ENCODE measurements around the gene SRRM4.

The SRRM4 gene

GRCh38 chr12:119036878-119037825, 55.8 kb downstream of the SRRM4 start:
- Histone ChIP-seq H3K4me3 (ENCODE audit: severe bottlenecking) (no peak overlapping the region), H3K27me3 (ENCODE audit: insufficient read depth, poor library complexity, severe bottlenecking) (no peaks in the 10 kb centered on the region), H3K9me3 (ENCODE audit: severe bottlenecking) (peaks cover 2% of the 10 kb centered on the region), H3K36me3 (ENCODE audit: low read depth) (no peaks in the 10 kb centered on the region), H3K27ac (ENCODE audit: poor library complexity, severe bottlenecking) (no peak overlapping the region), H3K4me1 (ENCODE audit: insufficient read depth, poor library complexity, severe bottlenecking) (no peaks in the 10 kb centered on the region)
- ATAC-seq (ENCODE audit: low read depth) (no peak), DNase-seq (ENCODE audit: low spot score) (no peak)
- peak; percentile 42 for TF ChIP-seq CTCF (IDR thresholded peaks at IDR 0.05; ENCODE audit: poor library complexity, severe bottlenecking)

- no peak for ATAC-seq (ENCODE audit: low read depth)
- no peak for DNase-seq (ENCODE audit: low spot score)
These were observed 62.8 kb downstream of the SRRM4 start for GRCh38 chr12:119044094-119044493.

GRCh38 chr12:119047641-119048040, 66.3 kb downstream of the SRRM4 start:
- no peak overlapping the region for H3K27ac ChIP-seq (ENCODE audit: poor library complexity, severe bottlenecking)
- ATAC-seq (ENCODE audit: low read depth) (no peak), DNase-seq (ENCODE audit: low spot score) (no peak)
- no peaks in the 10 kb centered on the region for H3K4me1 ChIP-seq (ENCODE audit: insufficient read depth, poor library complexity, severe bottlenecking)
- no peak overlapping the region for H3K4me3 ChIP-seq (ENCODE audit: severe bottlenecking)
- no peaks in the 10 kb centered on the region for H3K27me3 ChIP-seq (ENCODE audit: insufficient read depth, poor library complexity, severe bottlenecking)
- H3K9me3 ChIP-seq (ENCODE audit: severe bottlenecking) = no peaks in the 10 kb centered on the region
- H3K36me3 ChIP-seq (ENCODE audit: low read depth) = no peaks in the 10 kb centered on the region
- no peak for TF ChIP-seq CTCF (IDR thresholded peaks at IDR 0.05; ENCODE audit: poor library complexity, severe bottlenecking)

More at GRCh38 chr12:119044094-119044493, 62.8 kb downstream of the SRRM4 start:
- no peak for TF ChIP-seq CTCF (IDR thresholded peaks at IDR 0.05; ENCODE audit: poor library complexity, severe bottlenecking)
- no peaks in the 10 kb centered on the region for H3K4me1 ChIP-seq (ENCODE audit: insufficient read depth, poor library complexity, severe bottlenecking)
- no peak overlapping the region for H3K27ac ChIP-seq (ENCODE audit: poor library complexity, severe bottlenecking)
- H3K4me3 ChIP-seq (ENCODE audit: severe bottlenecking) = no peak overlapping the region
- H3K36me3 ChIP-seq (ENCODE audit: low read depth) = no peaks in the 10 kb centered on the region
- H3K27me3 ChIP-seq (ENCODE audit: insufficient read depth, poor library complexity, severe bottlenecking) = no peaks in the 10 kb centered on the region
- H3K9me3 ChIP-seq (ENCODE audit: severe bottlenecking) = peaks cover 2% of the 10 kb centered on the region

- H3K9me3 ChIP-seq (ENCODE audit: severe bottlenecking) = no peaks in the 10 kb centered on the region
- no peak overlapping the region for H3K27ac ChIP-seq (ENCODE audit: poor library complexity, severe bottlenecking)
- no peaks in the 10 kb centered on the region for H3K36me3 ChIP-seq (ENCODE audit: low read depth)
- TF ChIP-seq CTCF (IDR thresholded peaks at IDR 0.05; ENCODE audit: poor library complexity, severe bottlenecking) = no peak
- ATAC-seq (ENCODE audit: low read depth) (no peak), DNase-seq (ENCODE audit: low spot score) (no peak)
- no peak overlapping the region for H3K4me3 ChIP-seq (ENCODE audit: severe bottlenecking)
- no peaks in the 10 kb centered on the region for H3K4me1 ChIP-seq (ENCODE audit: insufficient read depth, poor library complexity, severe bottlenecking)
- no peaks in the 10 kb centered on the region for H3K27me3 ChIP-seq (ENCODE audit: insufficient read depth, poor library complexity, severe bottlenecking)
These were observed 69.3 kb downstream of the SRRM4 start for GRCh38 chr12:119050663-119051062.

- no peak for DNase-seq (ENCODE audit: low spot score)
- Histone ChIP-seq H3K4me3 (ENCODE audit: severe bottlenecking) (no peak overlapping the region), H3K4me1 (ENCODE audit: insufficient read depth, poor library complexity, severe bottlenecking) (no peaks in the 10 kb centered on the region), H3K27ac (ENCODE audit: poor library complexity, severe bottlenecking) (no peak overlapping the region), H3K27me3 (ENCODE audit: insufficient read depth, poor library complexity, severe bottlenecking) (no peaks in the 10 kb centered on the region), H3K36me3 (ENCODE audit: low read depth) (no peaks in the 10 kb centered on the region), H3K9me3 (ENCODE audit: severe bottlenecking) (no peaks in the 10 kb centered on the region)
- TF ChIP-seq CTCF (IDR thresholded peaks at IDR 0.05; ENCODE audit: poor library complexity, severe bottlenecking) = no peak
- no peak for ATAC-seq (ENCODE audit: low read depth)
These were observed 70.1 kb downstream of the SRRM4 start for GRCh38 chr12:119051474-119051873.
